ENCODE data around the gene PLCB1. TPM values are rescaled to one million over a fixed set of nuclear protein-coding genes. Genes with fewer than 3 reads are reported as not detected.

Gene PLCB1
- total and polyA plus RNA-seq, 10 of the 15 experiments (the other 5 are each of a cell fraction or from before 2014, with no cell fraction given), result 0.05 to 5.3 (median 0.17) TPM; not detected in 1

DNA sequence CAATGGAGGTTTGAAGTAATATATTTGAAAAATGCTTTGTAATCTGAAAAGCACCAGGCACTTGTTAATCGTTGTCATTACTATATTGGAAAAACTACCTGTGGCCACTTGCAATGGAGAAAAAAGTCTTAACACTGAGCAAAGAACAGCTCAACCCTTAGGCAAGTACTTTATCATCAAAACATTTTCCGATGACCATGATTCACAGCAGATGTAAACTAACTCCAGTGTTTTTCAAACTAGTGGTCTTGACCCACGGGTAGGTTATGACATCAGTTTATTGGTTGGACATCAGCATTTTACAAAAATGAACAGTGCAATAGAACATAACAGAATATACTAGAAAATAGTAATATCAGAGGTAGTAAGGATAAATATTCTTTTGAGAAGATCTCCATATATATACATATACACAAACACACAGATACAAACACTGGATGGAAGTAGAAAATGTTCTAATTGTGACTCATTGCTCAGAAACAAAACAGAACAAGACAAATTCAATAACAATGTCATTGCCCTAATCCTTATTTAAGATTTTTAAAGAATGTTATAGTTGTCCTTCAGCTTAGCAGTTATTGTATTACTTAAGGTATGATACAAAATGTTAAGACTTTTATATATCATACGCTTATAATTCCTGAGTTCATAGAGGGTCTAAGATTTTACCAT is 123.0 kb downstream of the PLCB1 start:
- Histone ChIP-seq H3K79me2 (ENCODE audit: control insufficient read depth, insufficient read depth, low read length) (no peaks in the 10 kb centered on the region), H3K4me3 (no peak overlapping the region), H3K9me3 (replicated peaks; ENCODE audit: control insufficient read depth, insufficient read depth, low read length) (no peaks in the 10 kb centered on the region), H2AFZ (ENCODE audit: control insufficient read depth, low read depth, low read length) (no peak overlapping the region), H4K20me1 (ENCODE audit: control insufficient read depth, insufficient read depth) (no peaks in the 10 kb centered on the region), H3K27me3 (replicated peaks in 1 of 2; ENCODE audit: control insufficient read depth in 2 of 2, insufficient read depth in 2 of 2, low read length in 1 of 2) (0 out of 4 replicates have a peak, but pooled peaks cover 0 to 2% of the 10 kb centered on the region in 2 experiments), H3K27ac (ENCODE audit: control insufficient read depth, insufficient read depth) (no peak overlapping the region), H3K9ac (ENCODE audit: control insufficient read depth, insufficient read depth, low read length) (no peak overlapping the region), H3K4me1 (ENCODE audit: control insufficient read depth, insufficient read depth, low read length) (no peaks in the 10 kb centered on the region), H3K4me2 (ENCODE audit: control insufficient read depth, insufficient read depth) (no peak overlapping the region), H3K36me3 (ENCODE audit: control insufficient read depth in 2 of 2, insufficient read depth in 2 of 2, low read length in 1 of 2) (no peaks in the 10 kb centered on the region)
- CTCF ChIA-PET, result no interaction called here
- POLR2A ChIA-PET, result no interaction called here
- ATAC-seq (no peak), FAIRE-seq (no peak), DNase-seq (ENCODE audit: low read depth, low spot score) (no peak)
- intact Hi-C loops (cut with micrococcal nuclease; ENCODE audit: unreplicated experiment) (no loop called here), in situ Hi-C loops (cut with MboI) (no loop called here)
- SMC1A ChIA-PET (ENCODE audit: uncharacterized antibody, unreplicated experiment), result no interaction called here
- BruUV-seq (replicated peaks), result no TSS peak
- TF ChIP-seq ESRRA (IDR thresholded peaks at IDR 0.05; ENCODE audit: low read length) (no peak), MEF2A (IDR thresholded peaks at IDR 0.05; ENCODE audit: insufficient read depth, low read depth, low read length) (no peak), BHLHE40 (IDR thresholded peaks at IDR 0.05; ENCODE audit: borderline replicate concordance in 1 of 2, low read depth in 2 of 2, low read length in 1 of 2) (no peak), ZNF207 (IDR thresholded peaks at IDR 0.05; ENCODE audit: borderline replicate concordance) (no peak)
- RAD21 ChIA-PET (ENCODE audit: unreplicated experiment), result no interaction called here
- WGBS (ENCODE audit: insufficient coverage, insufficient replicate concordance, low lambda C conversion rate, missing lambda C conversion rate), result 30% methylated on average over 4 of the region's 4 CpGs

DNA sequence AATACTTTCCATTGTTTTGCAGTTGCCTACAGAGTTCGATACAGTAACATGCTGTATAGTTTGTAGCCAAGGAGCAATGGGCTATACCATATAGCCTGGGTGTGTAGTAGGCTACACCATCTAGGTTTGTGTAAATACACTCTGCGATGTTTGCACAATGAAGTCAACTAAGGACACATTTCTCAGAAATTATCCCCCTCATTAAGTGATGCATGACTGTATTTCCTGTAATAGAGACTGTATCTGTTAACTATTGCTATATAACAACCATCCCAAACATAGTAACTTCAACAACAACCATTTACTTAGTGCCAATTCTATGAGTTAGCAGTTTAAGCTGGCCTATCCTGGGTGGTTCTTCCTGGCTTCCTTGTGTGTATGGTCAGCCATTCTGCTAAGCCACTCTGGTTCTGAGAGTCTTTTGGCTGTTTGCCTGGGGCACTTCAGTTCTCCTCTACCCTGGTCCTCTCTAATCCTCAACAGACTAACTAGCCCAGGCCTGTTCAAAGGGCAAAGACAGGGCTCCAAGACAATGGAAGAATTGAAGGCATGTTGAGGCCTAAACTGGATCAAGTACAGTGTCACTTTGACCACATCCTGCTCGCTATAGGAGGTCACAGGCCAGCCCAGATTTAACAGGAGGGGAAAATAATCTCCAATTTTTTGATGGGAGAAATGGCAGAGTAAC is 124.0 kb downstream of the PLCB1 start:
- SMC1A ChIA-PET (ENCODE audit: uncharacterized antibody, unreplicated experiment), result no interaction called here
- no peak for DNase-seq (ENCODE audit: low read depth, low spot score)
- no peak overlapping the region for H2AFZ ChIP-seq (ENCODE audit: control insufficient read depth, low read depth, low read length)
- H3K27me3 ChIP-seq (replicated peaks in 1 of 2; ENCODE audit: control insufficient read depth in 2 of 2, insufficient read depth in 2 of 2, low read length in 1 of 2), result 0 out of 4 replicates have a peak, but pooled peaks cover 0 to 2% of the 10 kb centered on the region in 2 experiments
- no peak overlapping the region for H3K4me3 ChIP-seq
- in situ Hi-C loops (cut with MboI), result no loop called here
- RAD21 ChIA-PET (ENCODE audit: unreplicated experiment), result no interaction called here
- H3K4me1 ChIP-seq (ENCODE audit: control insufficient read depth, insufficient read depth, low read length), result no peaks in the 10 kb centered on the region
- no peak for TF ChIP-seq MTA2 (IDR thresholded peaks at IDR 0.05; ENCODE audit: low read depth)
- TF ChIP-seq, protein P1, sequence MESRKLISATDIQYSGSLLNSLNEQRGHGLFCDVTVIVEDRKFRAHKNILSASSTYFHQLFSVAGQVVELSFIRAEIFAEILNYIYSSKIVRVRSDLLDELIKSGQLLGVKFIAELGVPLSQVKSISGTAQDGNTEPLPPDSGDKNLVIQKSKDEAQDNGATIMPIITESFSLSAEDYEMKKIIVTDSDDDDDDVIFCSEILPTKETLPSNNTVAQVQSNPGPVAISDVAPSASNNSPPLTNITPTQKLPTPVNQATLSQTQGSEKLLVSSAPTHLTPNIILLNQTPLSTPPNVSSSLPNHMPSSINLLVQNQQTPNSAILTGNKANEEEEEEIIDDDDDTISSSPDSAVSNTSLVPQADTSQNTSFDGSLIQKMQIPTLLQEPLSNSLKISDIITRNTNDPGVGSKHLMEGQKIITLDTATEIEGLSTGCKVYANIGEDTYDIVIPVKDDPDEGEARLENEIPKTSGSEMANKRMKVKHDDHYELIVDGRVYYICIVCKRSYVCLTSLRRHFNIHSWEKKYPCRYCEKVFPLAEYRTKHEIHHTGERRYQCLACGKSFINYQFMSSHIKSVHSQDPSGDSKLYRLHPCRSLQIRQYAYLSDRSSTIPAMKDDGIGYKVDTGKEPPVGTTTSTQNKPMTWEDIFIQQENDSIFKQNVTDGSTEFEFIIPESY (IDR thresholded peaks at IDR 0.05), result no peak
- TF ChIP-seq, protein P2, sequence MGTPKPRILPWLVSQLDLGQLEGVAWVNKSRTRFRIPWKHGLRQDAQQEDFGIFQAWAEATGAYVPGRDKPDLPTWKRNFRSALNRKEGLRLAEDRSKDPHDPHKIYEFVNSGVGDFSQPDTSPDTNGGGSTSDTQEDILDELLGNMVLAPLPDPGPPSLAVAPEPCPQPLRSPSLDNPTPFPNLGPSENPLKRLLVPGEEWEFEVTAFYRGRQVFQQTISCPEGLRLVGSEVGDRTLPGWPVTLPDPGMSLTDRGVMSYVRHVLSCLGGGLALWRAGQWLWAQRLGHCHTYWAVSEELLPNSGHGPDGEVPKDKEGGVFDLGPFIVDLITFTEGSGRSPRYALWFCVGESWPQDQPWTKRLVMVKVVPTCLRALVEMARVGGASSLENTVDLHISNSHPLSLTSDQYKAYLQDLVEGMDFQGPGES (IDR thresholded peaks at IDR 0.05), result no peak
- no peak for TF ChIP-seq ZNF274 (IDR thresholded peaks at IDR 0.05; ENCODE audit: insufficient read depth, insufficient read length)
- no peak for TF ChIP-seq ZNF217 (IDR thresholded peaks at IDR 0.05)
- TF ChIP-seq, protein P3, sequence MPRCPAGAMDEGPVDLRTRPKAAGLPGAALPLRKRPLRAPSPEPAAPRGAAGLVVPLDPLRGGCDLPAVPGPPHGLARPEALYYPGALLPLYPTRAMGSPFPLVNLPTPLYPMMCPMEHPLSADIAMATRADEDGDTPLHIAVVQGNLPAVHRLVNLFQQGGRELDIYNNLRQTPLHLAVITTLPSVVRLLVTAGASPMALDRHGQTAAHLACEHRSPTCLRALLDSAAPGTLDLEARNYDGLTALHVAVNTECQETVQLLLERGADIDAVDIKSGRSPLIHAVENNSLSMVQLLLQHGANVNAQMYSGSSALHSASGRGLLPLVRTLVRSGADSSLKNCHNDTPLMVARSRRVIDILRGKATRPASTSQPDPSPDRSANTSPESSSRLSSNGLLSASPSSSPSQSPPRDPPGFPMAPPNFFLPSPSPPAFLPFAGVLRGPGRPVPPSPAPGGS (IDR thresholded peaks at IDR 0.05; ENCODE audit: borderline replicate concordance, insufficient read depth, low read depth, low read length, poor library complexity, severe bottlenecking), result no peak
- no peaks in the 10 kb centered on the region for H3K36me3 ChIP-seq (ENCODE audit: control insufficient read depth in 2 of 2, insufficient read depth in 2 of 2, low read length in 1 of 2)
- intact Hi-C loops (cut with micrococcal nuclease; ENCODE audit: unreplicated experiment), result no loop called here
- no peak for ATAC-seq
- no TSS peak for BruUV-seq (replicated peaks)
- CTCF ChIA-PET, result no interaction called here
- no peaks in the 10 kb centered on the region for H3K9me3 ChIP-seq (replicated peaks; ENCODE audit: control insufficient read depth, insufficient read depth, low read length)
- 33% methylated on average over 3 of the region's 3 CpGs for WGBS (ENCODE audit: insufficient coverage, insufficient replicate concordance, low lambda C conversion rate, missing lambda C conversion rate)
- POLR2A ChIA-PET, result no interaction called here
- no peak for FAIRE-seq
- H3K79me2 ChIP-seq (ENCODE audit: control insufficient read depth, insufficient read depth, low read length), result no peaks in the 10 kb centered on the region
- H3K4me2 ChIP-seq (ENCODE audit: control insufficient read depth, insufficient read depth), result no peak overlapping the region
- H3K27ac ChIP-seq (ENCODE audit: control insufficient read depth, insufficient read depth), result no peak overlapping the region
- H4K20me1 ChIP-seq (ENCODE audit: control insufficient read depth, insufficient read depth), result no peaks in the 10 kb centered on the region
- no peak overlapping the region for H3K9ac ChIP-seq (ENCODE audit: control insufficient read depth, insufficient read depth, low read length)
